OCI-LY3 (cell line): ENCODE results near the gene SEMA6A.

Experiments
- CTCF ChIP-seq: fragments of 200-600, 300-600 bp; sonication (generic); IDR thresholded peaks from 2 replicates; pipeline ENCODE4 v1.5.1; 2014; ENCODE audit warnings: antibody characterized with exemption, low read length, low read depth
- EZH2phosphoT487 ChIP-seq: fragments of 200-600 bp; shearing (Covaris generic); IDR thresholded peaks from 2 replicates; pipeline ENCODE4 v1.6.1; 2018; ENCODE audit warnings: antibody characterized with exemption, mixed run types, low read depth

- TF ChIP-seq CTCF (no peak), EZH2phosphoT487 (no peak)
These were observed 4.1 kb upstream of the SEMA6A start for GRCh38 chr5:116578676-116579075.
